GM18519 (cell line): Measurements from ENCODE around the gene COPS7A.

Source experiments
- ATAC-seq: cut with Tn5 transposase; IDR thresholded peaks from one replicate; pipeline ENCODE4 v1.9.1; 2021; ENCODE audit warnings: mild to moderate bottlenecking, moderate library complexity; ENCODE audit not compliant: unreplicated experiment, low FRiP score

The COPS7A gene

GRCh38 chr12:6747216-6747615, 23.4 kb downstream of the COPS7A start:
- no peak for ATAC-seq

DNA sequence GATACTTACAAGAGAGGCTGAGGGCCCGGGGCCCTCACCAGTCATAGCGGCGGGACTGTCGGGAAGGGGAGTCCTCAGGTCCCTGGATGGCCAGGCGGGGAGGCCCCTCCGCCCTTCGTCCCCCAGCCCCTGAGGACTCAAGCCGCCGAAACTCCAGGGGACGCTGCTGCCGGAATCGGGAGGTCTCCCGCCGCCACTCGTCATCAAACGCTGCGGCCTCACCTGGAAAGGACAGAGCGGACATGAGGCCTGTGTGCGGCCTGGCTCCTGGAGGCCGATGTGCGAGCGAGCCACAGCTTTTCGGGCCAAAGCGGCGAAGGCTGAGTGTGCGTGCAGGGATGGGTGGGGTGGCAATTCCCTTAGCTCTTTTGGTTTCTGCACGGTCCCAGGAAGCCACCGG, 24.9 kb downstream of the COPS7A start:
- no peak for ATAC-seq

DNA sequence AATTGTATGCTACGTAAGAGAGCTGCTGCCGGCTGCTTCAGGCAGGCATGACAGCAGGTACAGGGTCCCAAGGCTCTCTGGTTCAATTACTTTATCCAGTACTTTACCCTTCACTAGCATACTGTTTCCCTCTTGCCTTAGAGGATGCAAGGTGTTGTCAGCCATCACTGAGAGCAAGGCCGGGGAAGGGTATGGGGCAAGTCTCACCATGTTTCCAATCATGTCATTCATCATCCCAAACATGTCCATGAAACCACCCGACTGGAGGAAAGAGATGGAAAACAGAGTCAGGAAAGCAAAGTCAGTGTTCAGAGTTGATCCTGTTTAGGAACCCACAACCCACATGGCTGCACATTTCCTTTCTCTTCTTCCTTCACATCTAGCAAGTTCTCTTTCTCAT, 26.7 kb downstream of the COPS7A start:
- ATAC-seq = no peak

DNA sequence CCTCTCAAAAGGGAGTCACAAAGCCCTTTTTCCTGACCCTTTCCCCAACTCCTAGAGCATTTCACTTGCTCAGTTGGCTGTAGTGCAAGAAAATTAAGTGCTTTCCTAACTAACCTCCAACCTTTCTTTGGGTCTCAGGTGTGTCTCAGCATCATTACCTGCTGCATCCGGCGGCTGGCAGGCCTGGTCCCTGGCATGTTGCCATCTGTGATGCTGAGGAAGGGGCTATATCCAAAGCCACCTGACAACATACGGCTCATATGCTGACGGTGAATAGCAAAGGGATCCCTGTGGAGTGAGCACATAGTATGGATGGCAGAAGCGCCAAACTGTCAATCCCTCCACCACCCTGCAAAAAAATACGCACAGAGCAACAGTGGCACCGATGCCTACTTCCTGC, 27.9 kb downstream of the COPS7A start:
- no peak for ATAC-seq

DNA sequence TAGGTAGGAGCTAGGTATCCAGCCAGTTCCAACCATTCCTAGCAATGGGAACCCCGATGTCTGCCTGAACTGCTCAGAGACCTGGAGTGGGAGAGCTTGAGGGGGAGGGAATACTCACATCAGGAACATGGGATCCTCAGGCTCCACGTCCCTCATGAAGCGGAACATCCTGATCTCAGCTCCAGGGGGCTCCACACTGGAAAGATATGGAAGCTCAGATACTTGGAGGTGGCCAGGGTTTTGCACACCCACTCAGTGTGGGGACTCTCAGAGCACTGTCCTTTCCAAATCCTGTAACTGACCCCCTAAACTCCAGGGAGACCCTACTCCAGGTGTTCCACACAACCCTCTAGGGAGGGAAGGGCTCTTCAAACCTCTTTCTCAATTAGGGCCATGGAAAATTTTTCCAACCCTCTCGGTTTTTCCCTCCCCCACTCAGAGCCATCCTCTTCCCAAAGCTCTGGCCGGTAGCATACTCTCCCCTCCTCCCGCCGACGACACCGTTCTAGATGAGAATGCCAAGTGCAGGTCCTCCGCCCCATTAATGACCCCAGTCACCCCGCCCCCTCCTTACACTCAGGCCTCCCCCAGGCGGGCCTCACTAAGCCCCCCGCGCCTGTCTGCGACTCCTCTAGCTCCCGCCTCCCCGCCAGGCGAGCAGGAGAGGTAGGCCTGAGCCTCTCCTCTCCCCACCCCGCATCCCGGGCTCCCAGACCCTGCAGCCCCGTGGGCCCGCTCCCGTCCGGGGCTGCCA, 28.5 kb downstream of the COPS7A start:
- no peak for ATAC-seq

DNA sequence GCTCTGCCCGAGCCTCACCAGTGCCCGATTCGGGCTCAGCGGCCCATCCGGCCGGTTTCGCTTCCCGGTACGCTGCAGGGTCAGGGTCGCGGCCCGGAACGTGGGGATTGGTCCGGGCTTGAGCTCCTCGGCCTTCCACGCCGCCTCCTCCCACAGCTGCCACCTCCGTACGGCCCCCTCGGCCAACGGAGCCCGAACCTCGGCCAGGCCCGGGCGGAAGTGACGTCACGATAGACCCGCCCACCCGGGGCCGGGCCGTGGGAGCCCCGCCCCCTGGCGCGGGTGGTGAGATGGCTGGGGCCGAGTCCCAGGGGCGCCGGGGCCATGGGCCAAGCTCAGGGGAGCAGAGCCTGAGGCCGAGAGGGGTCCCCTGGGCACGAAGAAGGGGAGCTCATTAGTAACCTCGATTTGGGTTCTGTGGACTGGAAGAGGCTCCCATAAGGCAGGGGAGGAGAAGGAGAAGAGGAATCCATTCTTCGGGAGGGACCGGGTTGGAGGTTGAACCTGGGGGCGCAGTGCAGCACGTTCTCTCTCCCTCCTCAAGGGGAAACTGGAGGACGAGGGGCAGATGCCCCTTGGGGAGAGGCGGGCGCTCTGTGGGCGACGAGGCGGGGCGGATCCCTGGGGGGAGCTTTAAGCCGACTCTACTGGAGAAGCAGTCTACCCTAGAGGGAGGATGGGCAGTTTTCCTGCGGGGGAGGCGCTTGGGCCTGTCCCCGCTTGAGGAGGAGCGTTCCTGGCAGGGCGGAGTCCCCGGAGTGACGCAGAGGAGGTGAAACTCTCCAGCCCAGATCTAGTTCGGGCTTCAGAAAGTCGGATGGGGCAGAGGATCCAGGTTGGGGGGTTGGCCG, 29.3 kb downstream of the COPS7A start, which contains the start of gene MLF2:
TSS of gene MLF2 (minus strand) at position 221 of the 851 bp plus-strand sequence. CDS start 807 bp downstream, outside the sequence.
- ATAC-seq = peak; percentile 79

GRCh38 chr12:6753772-6754356, 30.0 kb downstream of the COPS7A start:
- ATAC-seq = no peak

DNA sequence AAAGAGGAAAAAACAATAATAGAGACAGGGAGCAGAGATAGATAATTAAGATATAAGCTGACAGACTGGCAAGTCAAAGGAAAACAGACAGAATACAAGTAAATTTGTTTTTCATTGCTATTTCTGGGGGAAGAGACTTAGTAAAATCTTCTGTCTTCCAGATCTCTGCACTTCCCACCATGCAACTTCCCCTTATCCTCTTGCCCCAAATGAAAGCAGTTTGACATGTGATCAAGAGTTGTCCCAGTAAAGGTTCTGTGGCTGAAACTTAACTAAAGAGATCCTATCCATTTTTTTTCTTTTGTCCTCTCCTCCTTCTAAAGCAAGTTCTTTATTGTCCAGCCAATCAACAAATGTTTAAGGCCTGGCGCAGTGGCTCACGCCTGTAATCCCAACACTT, 30.6 kb downstream of the COPS7A start:
- no peak for ATAC-seq

DNA sequence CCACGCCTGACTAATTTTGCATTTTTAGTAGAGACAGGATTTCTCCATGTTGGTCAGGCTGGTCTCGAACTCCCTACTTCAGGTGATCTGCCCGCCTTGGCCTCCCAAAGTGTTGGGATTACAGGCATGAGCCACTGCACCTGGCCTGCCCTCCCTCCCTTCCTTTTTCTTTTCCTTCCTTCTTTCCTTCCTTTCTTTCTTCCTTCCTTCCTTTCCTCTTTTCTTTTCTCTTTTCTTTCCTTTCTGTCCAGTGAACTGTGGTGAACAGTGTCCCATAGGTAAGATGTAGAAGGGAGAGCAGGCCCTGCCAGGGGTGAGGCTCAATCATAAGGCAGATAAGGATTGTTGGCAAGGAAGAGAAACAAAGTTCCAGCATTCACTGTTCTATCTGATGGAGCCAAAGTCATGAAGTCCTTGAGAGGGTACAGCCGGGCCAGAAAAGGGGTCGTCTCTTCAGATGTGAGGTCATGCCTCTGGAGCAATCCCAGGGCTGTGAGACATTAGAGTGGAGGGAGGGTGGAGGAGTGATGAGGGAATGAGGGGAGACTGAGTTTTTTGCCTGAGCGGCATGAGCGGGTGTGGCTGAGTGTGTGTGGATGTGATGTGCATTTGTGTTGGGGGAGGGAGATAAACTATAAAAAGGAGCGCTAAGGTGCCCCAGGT, 33.3 kb downstream of the COPS7A start:
- no peak for ATAC-seq

- ATAC-seq = no peak
Observed at GRCh38 chr12:6758506-6759095, 34.8 kb downstream of the COPS7A start.

DNA sequence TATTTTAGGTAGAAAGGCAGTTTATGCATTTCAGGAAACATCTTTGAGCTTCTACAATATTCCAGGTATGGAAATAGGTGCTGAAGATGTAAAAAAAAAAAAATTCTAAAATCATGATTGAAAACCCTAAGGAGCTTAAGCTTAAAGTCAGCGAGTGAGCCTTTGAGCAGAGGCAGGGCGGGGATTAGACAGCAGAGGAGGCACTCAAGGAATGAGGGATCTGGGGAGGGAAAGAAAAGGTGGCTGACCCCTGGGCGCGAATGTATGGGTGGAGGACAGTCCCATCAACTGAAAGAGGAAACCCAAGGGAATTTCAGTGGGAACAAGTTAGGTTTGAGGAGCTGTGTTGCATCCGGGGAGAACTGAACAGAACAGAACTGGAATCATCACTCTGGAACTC, 35.9 kb downstream of the COPS7A start:
- no peak for ATAC-seq

DNA sequence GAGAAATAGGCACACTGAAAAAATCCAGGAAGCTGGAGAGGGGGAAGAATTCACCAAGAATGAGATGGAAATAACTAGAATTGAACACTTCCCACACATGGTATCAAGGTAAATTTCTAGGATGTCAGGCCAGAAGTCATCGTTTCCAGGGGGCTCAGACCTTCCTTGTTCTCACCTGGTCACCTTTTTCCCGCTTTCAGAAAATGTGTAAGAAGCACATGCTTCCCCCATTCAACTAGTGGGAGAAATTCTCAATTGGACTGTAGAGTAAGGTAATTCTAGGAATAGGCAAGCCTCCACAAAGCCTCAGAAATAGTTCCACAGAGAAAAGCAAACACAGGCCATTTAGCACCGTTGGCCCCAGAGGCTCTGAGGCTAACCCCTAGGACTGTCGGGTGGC, 39.5 kb downstream of the COPS7A start:
- ATAC-seq = no peak

DNA sequence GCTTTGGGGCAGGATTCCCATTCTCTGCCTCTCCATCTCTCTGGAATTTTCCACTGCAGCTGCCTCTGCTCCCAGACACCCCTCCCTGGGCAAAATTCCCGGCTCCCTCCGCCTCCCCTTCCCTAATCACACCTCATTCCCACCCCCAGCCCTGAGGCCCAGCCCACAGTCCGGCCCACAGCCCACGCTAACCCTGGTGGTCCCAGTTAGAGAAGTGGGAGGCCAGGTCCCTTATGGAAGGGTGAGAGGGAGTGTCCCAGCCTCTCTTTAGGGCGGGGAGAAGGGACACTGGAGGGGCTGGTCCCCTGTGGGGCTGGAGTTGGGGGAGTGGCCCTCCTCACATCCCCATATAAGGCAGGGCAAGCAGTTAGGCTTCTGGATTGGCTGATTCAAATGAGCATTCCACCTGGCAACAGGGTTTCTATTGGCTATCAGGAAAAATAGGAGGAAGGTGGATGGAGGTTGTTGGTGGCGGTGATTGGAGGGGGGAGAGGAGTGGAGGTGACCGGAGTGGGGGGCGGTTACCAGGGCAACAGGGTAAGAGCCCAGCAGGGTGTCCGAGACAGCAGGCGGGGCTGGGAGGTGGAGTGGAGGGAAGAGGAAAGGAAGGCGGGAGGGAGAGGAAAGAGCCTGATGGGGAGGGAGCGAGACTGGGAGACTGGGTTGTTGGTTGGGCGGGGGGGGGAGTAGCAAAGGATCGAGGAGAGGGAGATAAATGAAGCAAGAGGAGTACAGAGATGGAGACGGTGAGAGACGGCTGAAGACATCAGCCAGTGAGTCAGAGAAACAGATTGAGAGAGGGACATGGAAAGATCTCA, 40.4 kb downstream of the COPS7A start:
- peak; percentile 70 for ATAC-seq

DNA sequence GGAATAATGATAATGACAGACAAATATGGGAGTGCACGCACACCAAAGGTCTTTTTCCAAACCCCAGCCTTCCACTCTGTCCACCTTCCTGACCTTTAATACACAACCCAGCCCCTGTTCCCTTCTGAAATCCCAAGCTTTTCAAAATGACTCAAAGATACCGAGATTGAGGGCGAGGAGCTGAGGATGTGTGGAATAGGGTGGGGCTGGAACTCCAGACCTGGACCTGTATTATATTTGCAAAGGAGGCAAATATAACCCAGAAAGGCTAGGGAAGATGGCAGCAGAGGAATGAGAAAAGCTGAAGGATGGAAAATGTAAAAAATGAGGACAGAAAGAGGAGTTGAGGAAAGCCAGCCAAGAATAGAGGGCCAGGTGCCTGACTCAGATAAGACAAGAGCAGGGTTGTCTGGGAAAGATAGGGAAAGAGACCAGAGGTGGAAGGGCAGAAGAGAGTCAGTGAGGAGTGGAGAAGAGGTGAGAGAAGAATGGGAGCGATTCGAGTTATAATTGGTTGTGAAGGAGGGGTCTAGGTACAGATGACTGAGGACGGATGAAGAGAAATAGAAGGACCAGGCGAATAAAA, 41.3 kb downstream of the COPS7A start:
- ATAC-seq = no peak

GRCh38 chr12:6765634-6766581, 42.1 kb downstream of the COPS7A start, which contains the start of gene PTMS:
Gene PTMS (plus strand): TSS chr12:6766363. CDS start chr12:6766706, 343 bp downstream.
- no peak for ATAC-seq

- no peak for ATAC-seq
Observed at GRCh38 chr12:6766651-6767349, 43.0 kb downstream of the COPS7A start.
